ENCODE data around the gene ZNF439.
"Not testable (repeated sequence)": the region's sequence is repeated elsewhere in the genome, so short reads cannot be mapped to it uniquely, and the experiment has no call there.

ZNF439 gene

GRCh38 chr19:11853358-11853757, 4.8 kb downstream of the ZNF439 start:
- H3K4me3 ChIP-seq (ENCODE audit: low read depth, low read length), result no peak overlapping the region
- TF ChIP-seq, protein P1, sequence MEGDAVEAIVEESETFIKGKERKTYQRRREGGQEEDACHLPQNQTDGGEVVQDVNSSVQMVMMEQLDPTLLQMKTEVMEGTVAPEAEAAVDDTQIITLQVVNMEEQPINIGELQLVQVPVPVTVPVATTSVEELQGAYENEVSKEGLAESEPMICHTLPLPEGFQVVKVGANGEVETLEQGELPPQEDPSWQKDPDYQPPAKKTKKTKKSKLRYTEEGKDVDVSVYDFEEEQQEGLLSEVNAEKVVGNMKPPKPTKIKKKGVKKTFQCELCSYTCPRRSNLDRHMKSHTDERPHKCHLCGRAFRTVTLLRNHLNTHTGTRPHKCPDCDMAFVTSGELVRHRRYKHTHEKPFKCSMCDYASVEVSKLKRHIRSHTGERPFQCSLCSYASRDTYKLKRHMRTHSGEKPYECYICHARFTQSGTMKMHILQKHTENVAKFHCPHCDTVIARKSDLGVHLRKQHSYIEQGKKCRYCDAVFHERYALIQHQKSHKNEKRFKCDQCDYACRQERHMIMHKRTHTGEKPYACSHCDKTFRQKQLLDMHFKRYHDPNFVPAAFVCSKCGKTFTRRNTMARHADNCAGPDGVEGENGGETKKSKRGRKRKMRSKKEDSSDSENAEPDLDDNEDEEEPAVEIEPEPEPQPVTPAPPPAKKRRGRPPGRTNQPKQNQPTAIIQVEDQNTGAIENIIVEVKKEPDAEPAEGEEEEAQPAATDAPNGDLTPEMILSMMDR (IDR thresholded peaks at IDR 0.05; ENCODE audit: low read depth, low read length), result no peak

GRCh38 chr19:11856596-11857250, 8.2 kb downstream of the ZNF439 start:
- no peak overlapping the region for H3K4me3 ChIP-seq (ENCODE audit: low read depth, low read length)
- TF ChIP-seq, protein P1 (IDR thresholded peaks at IDR 0.05; ENCODE audit: low read depth, low read length), result no peak

- no peak overlapping the region for H3K4me3 ChIP-seq (ENCODE audit: low read depth, low read length)
- TF ChIP-seq, protein P1 (IDR thresholded peaks at IDR 0.05; ENCODE audit: low read depth, low read length), result no peak
Measured at GRCh38 chr19:11860721-11861120, 12.2 kb downstream of the ZNF439 start.

DNA sequence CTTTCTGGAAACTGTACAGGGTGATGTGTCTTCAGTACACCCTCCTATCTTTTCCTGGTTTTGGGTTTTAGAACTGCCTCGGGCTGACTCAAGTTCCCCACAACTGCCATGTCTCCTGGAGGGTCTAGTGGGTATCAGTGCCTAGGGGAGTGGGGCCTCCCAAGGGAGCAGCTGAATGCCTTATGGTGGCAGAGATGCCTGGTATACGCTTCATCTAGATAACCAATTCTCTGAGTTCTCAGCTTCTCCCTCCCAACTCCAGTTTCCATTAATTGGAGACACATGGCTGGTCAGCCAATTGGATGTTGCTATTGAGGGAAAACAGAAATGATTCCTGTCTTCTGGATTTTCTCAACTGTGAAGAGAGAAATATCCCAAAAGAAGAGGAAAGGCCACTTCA, 12.8 kb downstream of the ZNF439 start:
- TF ChIP-seq, protein P1 (IDR thresholded peaks at IDR 0.05; ENCODE audit: low read depth, low read length), result no peak
- H3K4me3 ChIP-seq (ENCODE audit: low read depth, low read length), result no peak overlapping the region

DNA sequence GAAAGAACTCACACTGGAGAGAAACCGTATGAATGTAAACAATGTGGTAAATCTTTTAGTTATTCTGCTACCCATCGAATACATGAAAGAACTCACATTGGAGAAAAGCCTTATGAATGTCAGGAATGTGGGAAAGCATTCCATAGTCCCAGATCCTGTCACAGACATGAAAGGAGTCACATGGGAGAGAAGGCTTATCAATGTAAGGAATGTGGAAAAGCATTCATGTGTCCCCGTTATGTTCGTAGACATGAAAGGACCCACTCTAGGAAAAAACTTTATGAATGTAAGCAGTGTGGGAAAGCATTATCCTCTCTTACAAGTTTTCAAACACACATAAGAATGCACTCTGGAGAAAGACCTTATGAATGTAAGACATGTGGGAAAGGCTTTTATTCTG, 19.2 kb downstream of the ZNF439 start:
- not testable (repeated sequence) for H3K4me3 ChIP-seq (ENCODE audit: low read depth, low read length)

DNA sequence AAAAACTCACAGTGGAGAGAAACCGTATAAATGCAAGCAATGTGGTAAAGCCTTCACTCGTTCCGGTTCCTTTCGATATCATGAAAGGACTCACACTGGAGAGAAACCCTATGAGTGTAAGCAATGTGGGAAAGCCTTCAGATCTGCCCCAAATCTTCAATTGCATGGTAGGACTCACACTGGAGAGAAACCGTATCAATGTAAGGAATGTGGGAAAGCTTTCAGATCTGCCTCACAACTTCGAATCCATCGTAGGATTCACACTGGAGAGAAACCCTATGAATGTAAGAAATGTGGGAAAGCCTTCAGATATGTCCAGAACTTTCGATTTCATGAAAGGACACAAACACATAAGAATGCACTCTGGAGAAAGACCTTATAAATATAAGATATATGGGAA, 19.7 kb downstream of the ZNF439 start:
- TF ChIP-seq, protein P1 (IDR thresholded peaks at IDR 0.05; ENCODE audit: low read depth, low read length), result no peak
- no peak overlapping the region for H3K4me3 ChIP-seq (ENCODE audit: low read depth, low read length)

DNA sequence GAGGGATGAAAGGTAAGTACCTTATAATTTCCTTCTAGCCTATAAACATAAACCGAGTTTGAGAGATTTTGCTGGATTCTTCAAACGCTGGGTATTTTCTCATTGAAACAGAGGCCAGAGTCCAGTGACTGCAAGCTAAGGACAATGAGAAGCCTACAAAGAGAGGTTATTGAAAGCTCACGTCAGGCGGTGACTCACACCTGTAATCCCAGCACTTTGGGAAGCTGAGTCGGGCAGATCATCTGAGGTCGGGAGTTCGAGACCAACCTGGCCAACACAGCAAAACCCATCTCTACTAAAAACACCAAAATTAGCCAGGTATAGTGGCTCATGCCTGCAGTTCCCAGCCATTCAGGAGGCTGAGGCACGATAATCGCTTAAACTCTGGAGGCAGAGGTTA, 24.1 kb downstream of the ZNF439 start:
- TF ChIP-seq, protein P1 (IDR thresholded peaks at IDR 0.05; ENCODE audit: low read depth, low read length), result no peak
- no peak overlapping the region for H3K4me3 ChIP-seq (ENCODE audit: low read depth, low read length)

DNA sequence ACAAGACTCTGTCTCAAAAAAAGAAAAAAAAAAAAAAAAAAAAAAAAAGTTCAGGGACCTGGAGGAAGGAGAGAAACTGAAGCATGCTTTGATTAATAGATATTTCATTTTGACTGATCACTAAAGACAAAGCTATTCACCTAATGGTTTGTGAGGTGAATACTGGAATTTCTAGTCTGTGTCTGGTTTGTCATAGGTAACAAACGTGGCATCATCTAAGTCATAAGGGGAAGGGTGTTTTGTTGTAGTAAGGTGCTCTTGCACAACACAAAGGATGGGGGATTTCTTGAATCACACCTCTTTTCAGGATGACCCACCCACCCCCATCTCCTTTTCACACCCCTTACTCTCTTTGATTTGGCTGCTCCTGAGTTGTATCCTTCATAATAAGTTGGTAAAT, 25.2 kb downstream of the ZNF439 start:
- TF ChIP-seq, protein P1 (IDR thresholded peaks at IDR 0.05; ENCODE audit: low read depth, low read length), result no peak
- no peak overlapping the region for H3K4me3 ChIP-seq (ENCODE audit: low read depth, low read length)

All from WI38 (cell line).